Hair follicular keratinocyte (primary cell): ENCODE results near the gene TACO1. TPM values are rescaled to one million over a fixed set of nuclear protein-coding genes. Genes with fewer than 3 reads are reported as not detected.

ENCODE experiments used
- total RNA-seq: library from RNA; depleted of rRNA; stranded (reverse); fragments of >200 nt; gene quantifications from 2 replicates; pipeline ENCODE4 v1.2.3, GENCODE V29; 2015

Gene TACO1
- 15.7 and 29.0 TPM in 2 replicates for total RNA-seq

GRCh38 chr17:63600569-63601438, at the start of gene TACO1:
TSS of gene TACO1 (plus strand) at chr17:63600895. CDS start at chr17:63601084, 189 bp downstream.

GRCh38 chr17:63621684-63622573, 21.2 kb downstream of the TACO1 start, which contains the start of gene MAP3K3:
TSS of gene MAP3K3 (plus strand) at chr17:63622417. CDS start at chr17:63622760, 343 bp downstream.

Other genes starting within 250 kb of the TACO1 start
- 21.9 and 24.1 TPM in 2 replicates for gene CYB561, start 154.6 kb upstream of the TACO1 start, total RNA-seq
- 0.15 and 0.78 TPM in 2 replicates for gene ACE, start 123.8 kb upstream of the TACO1 start, total RNA-seq
- not detected in 2 replicates for gene KCNH6, start 77.5 kb upstream of the TACO1 start, total RNA-seq
- 28.4 and 31.6 TPM in 2 replicates for gene DCAF7, start 50.4 kb upstream of the TACO1 start, total RNA-seq
- 15.0 and 16.7 TPM in 2 replicates for gene MAP3K3, start 21.5 kb downstream of the TACO1 start, total RNA-seq
- 9.2 and 30.8 TPM in 2 replicates for gene LIMD2, start 99.2 kb downstream of the TACO1 start, total RNA-seq
- 12.2 and 13.2 TPM in 2 replicates for gene STRADA, start 140.9 kb downstream of the TACO1 start, total RNA-seq
- gene CCDC47, start 172.7 kb downstream of the TACO1 start, total RNA-seq = 24.7 and 29.5 TPM in 2 replicates
- 25.2 and 28.5 TPM in 2 replicates for gene DDX42, start 173.3 kb downstream of the TACO1 start, total RNA-seq
- gene PSMC5, start 226.5 kb downstream of the TACO1 start, total RNA-seq = 52.4 and 91.7 TPM in 2 replicates
- gene FTSJ3, start 226.8 kb downstream of the TACO1 start, total RNA-seq = 45.0 and 48.1 TPM in 2 replicates
- 102 and 138 TPM in 2 replicates for gene SMARCD2, start 241.8 kb downstream of the TACO1 start, total RNA-seq